RWPE1 (cell line): ENCODE results near the gene CACNA2D3.

Experiments
- CTCF ChIA-PET: fragments of 350-600 bp; sonication (Branson Sonifier 250); formaldehyde crosslinking; extraction: SDS; loops from one replicate; lab custom pipeline; 2021; lab: Yijun Ruan, JAX
- POLR2A ChIA-PET: fragments of 400-600 bp; formaldehyde crosslinking; extraction: SDS; loops from one replicate; lab custom pipeline; 2020; ENCODE audit warnings: antibody characterized with exemption; ENCODE audit not compliant: low non-redundant PET; lab: Yijun Ruan, JAX
- DNase-seq: peaks from one replicate; pipeline ENCODE4 v3.0.0; 2012; ENCODE audit warnings: low spot score
- H3K27ac ChIP-seq: fragments of 450-650 bp; 2 replicates; pipeline ENCODE4 v1.5.1; 2017
- CTCF ChIP-seq: fragments of 450-650 bp; conservative IDR thresholded peaks from 2 replicates; pipeline ENCODE4 v1.5.1; 2017; ENCODE audit warnings: low read depth, mild to moderate bottlenecking

The CACNA2D3 gene

DNA sequence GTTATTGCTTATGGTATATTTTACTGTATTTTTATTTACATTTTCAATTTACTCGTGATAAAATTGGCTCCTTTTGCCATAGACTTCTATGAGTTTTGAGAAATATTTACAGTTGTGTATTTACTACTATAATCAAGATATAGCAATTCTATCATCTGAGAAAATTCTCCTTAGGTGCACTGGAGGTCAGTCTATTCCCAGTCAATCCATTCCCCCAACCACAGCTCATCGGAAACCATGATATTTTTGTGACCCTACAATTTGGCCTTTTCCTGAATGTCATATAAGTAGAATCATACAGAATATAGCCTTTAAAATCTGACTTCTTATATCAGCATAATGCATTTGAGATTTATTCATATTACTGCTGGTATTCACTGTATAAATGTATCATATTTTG lies 920.2 kb downstream of the CACNA2D3 start:
- ChIA-PET CTCF (no interaction called here), POLR2A (no interaction called here)
- DNase-seq, result no peak
- no peak overlapping the region for H3K27ac ChIP-seq
- TF ChIP-seq CTCF, result no peak

DNA sequence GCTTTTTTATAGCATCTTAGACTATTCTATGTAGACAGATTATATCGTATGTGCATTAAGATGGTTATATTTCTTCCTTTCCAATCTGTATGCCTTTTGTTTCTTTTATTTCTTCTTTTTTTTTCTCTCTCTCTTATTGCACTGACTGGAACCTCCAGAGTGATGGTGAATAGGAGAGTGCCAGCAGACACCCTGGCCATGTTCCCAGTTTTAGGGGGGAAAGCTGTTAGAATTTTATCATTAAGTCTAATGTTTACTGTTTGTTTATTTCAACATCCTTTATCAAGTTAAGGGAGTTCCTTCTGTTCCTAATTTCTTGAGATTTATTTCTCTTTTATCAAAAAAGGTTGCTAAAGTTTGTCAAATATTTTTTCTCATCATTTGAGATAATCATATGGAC lies 922.1 kb downstream of the CACNA2D3 start:
- POLR2A ChIA-PET, result no interaction called here

DNA sequence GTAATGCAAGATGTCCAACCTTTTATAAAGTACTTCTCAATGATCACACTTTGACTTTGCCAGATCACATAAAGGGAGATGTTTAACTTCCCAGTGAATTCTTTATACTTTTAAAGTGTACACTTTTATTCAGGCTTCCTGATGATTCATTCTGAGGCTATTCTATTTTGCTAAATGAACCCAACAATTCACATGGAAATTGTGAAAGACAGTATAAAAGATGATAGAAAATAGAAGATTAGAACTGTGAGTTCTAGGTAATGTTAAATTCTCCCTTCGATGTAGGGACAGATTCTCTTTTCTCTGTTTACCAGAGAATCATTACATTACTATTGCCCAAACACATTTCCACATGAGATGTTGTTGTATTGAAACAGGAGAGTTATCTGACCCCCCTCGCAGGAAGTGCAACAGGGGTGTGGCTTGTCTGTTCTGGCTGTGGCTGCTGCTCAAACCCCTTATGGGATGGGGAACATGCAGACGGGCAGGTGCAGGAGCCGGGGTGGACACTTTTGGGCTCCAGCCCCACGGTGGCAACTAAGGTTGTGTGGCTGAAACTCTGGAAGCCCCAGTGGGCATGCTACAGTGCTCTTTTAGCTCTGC lies 936.8 kb downstream of the CACNA2D3 start:
- CTCF ChIA-PET, result no interaction called here
- DNase-seq, result no peak
- no peak overlapping the region for H3K27ac ChIP-seq
- POLR2A ChIA-PET, result no interaction called here
- TF ChIP-seq CTCF, result no peak

More for the DNA sequence above, 922.1 kb downstream of the CACNA2D3 start:
- no peak overlapping the region for H3K27ac ChIP-seq
- DNase-seq, result no peak
- TF ChIP-seq CTCF, result no peak
- CTCF ChIA-PET, result no interaction called here

GRCh38 chr3:55060896-55061719 lies 938.8 kb downstream of the CACNA2D3 start:
- ChIA-PET POLR2A (no interaction called here), CTCF (interaction anchor here (0.7 kb wide), 1 partner anchor 1243 kb away, joined by 3 read pairs; no protein-coding TSS in a partner anchor)
- no peak for DNase-seq
- H3K27ac ChIP-seq, result no peak overlapping the region
- TF ChIP-seq CTCF, result no peak

DNA sequence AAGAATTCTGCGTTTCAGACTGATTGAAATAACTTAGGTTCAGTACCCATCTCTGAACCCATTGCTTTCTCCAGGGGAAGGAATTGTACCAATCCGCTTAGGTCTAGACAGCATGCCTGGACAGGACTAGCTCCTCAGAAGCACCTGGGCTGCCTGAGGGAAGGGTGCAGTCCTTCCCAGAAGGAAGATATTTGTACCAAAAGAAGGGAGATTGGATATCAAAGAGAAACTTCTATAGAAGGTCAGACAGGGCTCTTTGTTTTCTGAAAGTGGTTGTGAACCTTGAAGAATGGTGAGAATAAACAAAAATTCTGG lies 939.3 kb downstream of the CACNA2D3 start:
- CTCF ChIA-PET, result no interaction called here
- peak; percentile 9 for DNase-seq
- POLR2A ChIA-PET, result no interaction called here
- H3K27ac ChIP-seq, result no peak overlapping the region
- no peak for TF ChIP-seq CTCF

DNA sequence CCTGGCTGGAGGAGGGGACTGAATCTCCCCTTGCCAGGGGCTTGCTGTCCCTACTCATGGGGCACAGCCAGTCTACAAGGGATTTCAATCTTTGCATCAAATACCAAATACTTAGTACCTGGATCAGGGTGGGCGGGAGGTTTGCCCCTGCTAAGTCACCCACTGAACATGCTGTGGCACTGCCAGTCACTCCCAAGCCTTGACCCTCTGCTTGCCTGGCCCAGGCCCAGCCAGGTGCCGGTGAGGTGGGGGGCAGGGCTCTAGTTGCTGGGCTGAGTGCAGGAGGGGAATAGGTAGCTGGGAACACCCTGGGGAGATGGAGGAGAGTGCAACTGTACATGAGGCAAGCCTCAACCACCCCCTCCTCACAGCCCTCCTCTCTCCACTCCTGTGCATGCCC lies 941.8 kb downstream of the CACNA2D3 start:
- CTCF ChIA-PET, result no interaction called here
- DNase-seq, result no peak
- H3K27ac ChIP-seq, result no peak overlapping the region
- no peak for TF ChIP-seq CTCF
- POLR2A ChIA-PET, result no interaction called here
